Hematopoietic multipotent progenitor cell treated with erythropoietin and hydrocortisone succinate and interleukin-3 and kit ligand, for 8 days (in vitro differentiated cells): ENCODE measurements around the gene CCNG2.
"Not testable (repeated sequence)": the region's sequence is repeated elsewhere in the genome, so short reads cannot be mapped to it uniquely, and the experiment has no call there.

Source experiments
- DNase-seq: peaks from one replicate; pipeline ENCODE4 v3.0.0-alpha.2; 2015

CCNG2 gene, protein sequence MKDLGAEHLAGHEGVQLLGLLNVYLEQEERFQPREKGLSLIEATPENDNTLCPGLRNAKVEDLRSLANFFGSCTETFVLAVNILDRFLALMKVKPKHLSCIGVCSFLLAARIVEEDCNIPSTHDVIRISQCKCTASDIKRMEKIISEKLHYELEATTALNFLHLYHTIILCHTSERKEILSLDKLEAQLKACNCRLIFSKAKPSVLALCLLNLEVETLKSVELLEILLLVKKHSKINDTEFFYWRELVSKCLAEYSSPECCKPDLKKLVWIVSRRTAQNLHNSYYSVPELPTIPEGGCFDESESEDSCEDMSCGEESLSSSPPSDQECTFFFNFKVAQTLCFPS

DNA sequence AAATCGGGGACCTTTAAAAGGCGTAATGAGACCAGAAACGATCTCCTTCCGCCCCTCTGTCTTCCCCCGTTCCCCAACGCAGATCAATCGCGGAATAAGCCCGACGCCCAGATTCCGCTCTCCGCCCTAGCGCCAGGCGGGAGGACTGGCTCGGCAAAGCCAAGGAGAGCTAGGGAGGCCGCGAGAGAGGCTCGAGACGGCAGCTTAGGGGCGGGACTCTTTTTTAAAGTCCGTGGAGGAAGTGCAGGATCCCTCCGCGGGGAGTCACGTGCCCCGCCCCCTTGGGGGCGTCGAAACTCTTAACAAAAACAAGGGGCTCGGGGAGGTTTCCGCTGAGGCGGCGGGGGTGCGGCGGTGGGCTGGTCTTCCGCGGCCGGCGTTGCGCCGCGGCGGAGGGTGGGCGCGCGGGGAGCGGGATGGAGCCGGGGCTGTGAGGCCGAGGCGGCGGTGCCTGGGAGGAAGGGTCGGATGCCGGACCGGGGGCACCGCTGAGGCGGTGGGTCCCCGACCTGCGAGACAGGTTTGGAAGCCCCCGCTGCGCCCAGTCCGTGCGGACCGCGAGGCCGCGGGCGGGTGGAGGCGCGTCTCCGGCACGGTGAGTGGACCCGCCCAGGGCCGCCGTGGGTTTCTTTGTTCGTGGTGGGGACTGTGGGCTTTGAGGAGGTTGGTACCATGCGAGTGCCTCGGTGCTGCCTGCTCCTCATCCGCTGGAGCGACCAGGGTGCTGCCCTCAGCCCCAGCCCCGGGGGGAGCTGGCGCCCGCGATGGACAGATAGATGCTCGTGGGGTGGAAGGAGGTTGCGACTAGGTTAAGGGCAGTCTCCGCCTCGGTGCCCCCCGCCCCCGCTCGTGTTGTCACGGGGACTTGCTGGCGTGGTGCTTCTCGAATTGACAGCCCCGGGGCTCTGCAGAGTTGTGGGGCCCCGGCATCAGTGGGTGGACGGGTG is at the start of gene CCNG2:
CCNG2 (plus strand) TSS at position 296 of the 947 bp plus-strand sequence. CDS start 1,326 bp downstream, outside the sequence.
- no peak for DNase-seq

DNA sequence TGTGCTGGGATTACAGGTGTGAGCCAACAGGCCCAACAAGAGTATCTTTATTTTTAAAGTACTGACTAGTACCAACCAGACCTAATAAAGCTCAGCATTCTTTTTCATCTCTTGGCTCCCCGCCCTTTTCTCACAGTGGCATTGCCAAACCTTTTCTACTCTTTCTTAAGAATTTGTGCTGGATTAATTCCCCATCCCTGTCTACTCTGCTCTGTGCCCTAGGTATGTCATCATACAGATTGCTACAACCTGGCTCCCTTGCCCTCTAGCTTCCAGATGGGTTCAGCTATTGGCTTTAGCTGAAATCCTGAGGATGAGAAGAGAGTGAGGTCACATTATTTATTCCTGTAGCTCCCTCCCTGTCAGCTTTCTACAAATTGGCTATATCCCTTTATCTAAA is 46.3 kb upstream of the CCNG2 start:
- no peak for DNase-seq

DNA sequence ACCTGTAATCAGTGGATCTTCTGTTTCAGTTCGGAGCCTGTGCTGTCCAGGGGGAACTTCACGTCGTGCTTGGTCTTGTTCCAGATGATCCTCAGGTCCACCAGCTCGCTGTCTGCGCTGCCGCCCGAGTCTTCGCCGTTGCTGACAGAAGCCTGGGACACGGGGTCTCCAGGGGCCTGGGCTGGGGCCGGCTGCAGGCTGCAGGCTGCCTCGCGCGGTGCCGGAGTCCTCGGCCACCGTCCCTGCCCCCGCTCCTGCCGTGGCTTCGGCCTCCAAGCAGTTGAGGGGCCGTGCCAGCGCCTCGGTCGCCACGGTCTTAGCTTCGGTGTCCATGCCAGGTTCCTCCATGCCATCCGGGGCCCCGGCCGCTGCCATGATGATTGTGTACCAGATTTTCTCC is 43.9 kb upstream of the CCNG2 start:
- DNase-seq, result no peak

DNA sequence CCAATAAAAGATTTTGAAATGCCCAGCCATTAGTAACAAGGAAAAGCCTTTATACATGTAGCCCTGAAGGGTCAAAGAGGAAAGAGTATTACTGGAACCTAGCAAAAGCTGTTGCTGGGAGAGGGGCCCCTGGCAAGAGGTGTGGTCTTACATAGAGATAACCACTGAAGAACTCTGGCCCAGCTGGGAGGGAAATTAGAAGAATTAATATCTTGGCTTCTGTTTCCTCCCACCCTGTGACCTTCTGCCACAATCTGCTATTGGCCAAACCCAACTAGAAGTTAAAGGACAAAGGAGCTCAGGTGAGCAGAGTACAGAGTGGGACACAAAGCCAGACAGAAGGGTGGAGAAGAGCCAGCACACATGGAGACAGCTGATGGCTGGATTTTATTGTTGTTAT is 39.3 kb upstream of the CCNG2 start:
- no peak for DNase-seq

DNA sequence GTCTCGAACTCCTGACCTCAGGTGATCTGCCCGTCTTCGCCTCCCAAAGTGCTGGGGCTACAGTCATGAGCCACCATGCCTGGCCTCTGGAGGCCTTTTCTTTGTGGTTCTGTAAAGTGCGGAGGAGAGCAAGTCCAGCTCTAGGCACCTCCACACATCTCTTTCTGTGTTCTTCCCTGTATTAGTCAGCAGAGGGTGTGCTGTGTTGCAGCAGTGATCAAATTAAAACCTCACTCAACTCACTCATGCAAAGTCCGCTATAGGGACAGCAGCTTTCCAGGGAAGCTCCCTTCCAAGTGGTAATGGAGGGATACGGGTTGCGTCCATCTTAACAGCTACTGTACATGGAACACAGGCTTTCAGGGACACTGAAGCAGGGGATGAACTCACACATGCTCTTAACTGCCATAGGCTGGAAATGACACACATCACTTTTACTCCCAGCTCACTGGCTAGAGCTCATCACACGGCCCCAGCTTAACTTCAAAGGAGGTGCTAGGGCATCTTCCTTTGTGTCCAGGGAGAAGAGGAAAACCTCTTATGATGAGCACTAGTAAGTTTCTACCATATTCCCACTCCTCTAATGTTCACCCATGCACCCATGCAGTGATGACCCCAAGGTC is 36.0 kb upstream of the CCNG2 start:
- DNase-seq, result no peak

DNA sequence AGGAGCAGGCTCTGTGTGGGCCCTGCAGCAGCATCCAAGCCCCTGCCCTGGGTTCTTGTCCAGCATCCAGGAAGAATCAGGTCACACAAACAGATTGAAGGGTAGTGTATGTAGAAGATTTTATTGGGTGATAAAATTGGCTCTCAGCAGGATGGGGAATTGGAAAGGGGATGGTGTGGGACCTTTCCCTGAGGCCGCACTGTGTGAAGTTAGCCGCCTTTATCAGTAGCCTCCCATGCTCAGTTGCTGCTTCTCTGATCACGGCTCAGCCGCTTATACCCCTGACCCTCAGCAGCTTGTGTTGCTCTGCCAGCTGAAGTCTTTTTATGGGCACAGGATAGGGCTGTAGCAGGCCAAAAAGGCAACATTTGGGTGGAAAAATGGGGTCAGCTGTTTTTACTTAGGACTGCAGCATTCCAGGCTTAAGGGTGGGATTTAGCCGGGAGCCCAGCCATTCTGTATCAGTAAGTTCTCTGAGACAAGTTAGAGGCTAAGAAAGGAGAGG is 35.2 kb upstream of the CCNG2 start:
- DNase-seq, result no peak

DNA sequence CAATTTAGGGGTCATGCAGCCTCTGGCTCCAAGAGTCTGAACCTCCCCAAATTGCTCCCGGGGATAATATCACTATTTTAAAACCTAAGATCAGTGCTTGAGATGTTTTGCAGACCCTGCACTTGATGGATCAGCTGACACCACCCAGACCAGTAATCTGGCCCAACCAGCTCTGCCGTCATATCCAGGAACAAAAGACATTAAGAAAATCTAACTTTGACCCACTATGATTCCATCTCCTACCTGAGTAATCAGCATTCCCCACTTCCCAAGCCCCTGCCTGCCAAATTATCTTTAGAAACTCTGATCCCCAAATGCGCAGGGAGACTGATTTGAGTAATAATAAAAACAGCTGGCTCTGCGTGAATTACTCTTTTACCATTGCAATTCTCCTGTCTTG is 34.4 kb upstream of the CCNG2 start:
- no peak for DNase-seq

DNA sequence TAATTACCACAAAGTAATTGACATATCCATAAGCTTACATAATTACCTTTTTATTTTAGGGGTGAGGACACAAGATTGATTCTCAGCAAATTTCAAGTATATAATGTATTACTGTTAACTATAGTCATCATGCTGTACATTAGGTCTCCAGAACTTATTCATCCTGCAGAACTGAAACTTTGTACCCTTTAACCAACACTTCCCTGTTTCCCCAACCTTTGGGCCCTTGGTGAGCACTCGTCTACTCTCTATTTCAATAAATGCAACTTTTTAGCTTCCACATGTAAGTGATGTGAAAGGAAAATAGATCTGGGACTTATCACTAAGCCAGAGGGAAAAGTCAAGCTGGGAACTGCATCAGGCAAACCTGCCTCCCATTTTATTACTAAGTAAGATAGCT is 33.6 kb upstream of the CCNG2 start:
- DNase-seq, result no peak

DNA sequence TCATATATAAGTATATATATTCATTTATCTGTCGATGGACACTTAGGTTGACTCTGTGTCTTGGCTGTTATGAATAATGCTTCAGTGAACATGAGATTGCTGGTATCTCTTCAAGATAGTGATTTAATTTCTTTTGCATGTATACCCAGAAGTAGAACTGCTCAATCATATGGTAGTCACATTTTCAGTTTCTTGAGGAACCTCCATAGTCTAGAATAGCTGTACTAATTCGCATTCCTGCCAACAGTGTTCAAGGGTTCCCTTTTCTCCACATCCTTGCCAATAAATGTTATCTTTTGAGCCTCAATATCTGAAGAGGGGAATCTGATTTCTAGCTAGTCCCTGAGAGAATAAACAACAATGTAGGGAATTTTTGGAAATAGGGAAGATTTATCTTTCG is 32.4 kb upstream of the CCNG2 start:
- no peak for DNase-seq

DNA sequence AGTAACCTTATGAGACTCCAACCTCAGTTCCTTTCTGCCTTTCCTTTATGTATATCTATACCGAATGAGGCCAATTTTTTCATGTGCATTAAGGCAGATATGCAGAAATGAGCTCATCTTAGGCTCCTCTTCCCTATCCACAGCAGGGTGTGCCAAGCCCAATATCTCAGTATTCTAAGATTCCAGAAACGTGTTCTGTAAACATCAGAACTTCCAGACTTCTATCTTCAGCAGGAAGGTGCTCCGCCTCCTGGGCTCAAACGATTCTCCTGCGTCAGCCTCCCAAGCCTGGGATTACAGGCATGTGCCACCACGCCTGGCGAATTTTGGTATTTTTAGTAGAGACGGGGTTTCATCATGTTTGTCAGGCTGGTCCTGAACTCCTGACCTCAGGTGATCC is 31.0 kb upstream of the CCNG2 start:
- DNase-seq, result no peak

DNA sequence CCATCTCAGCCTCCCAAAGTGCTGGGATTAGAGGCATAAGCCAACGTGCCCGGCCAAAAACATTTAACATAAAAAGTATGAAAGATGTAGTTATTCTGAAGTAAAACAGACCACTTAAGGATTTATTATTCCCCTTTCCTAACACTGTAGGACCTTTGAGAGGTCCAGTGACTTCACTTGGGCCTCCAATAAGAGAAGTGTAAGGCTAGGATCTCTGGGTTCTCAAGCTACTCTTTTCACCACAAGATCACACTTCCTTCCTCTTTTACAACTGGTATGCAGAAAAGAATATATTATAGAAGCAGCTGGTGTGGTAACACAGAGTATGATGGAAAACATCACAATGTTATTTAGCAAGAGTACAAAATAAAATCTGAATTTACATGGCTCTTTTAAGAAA is 30.2 kb upstream of the CCNG2 start:
- DNase-seq, result peak; percentile 53

DNA sequence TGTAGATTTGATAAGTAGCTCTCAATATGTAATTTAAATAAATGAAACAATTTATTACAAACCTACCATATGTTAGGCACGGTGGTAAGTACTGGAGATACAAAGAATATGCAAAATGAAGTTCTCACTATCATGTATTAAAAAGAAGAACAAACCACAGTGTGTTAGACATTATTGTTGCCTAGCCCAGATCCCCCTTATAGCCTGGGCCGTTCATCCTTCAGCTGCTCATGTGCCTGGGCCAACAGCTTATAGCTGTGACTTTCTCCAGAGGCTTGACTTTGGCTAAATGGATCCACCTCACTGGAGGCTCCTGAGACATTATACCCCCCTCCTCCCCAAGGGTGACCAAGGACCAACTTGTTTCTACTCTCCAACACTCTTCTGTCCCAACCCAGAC is 29.8 kb upstream of the CCNG2 start:
- DNase-seq, result no peak

DNA sequence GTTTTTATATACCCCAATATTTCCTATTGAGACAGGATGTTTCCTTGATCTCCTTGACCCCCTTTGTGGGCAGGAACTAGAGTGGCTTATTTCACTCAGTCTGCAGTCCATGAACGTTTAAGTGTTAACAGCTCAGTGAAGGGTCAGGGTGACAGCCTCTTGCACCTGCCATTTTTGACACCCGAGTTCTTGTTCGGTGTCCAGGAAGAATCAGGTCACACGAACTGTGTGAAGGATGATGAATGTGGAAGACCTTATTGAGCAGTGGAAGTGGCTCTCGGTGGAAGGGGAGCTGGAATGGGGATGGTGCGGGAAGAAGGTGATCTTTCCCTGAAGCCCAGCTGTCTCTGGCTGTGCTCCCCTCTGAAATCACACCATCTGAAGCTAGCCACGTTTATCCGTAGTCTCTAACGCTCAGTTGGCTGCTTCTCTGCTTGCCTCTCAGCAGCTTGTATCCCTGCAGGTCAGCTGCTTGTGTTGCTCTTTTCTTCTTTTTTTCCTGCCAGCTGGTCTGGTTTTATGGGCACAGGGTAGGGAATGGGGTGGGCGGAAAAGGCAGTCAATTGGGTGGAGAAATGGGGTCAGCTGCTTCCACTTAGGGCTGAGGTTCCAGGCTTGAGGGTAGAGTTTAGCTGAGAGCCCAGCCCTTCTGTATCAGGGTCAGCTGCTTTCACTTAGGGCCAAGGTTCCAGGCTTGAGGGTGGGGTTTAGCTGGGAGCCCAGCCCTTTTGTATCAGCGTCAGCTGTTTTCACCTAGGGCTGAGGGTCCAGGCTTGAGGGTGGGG is 29.0 kb upstream of the CCNG2 start:
- peak; percentile 18 for DNase-seq

DNA sequence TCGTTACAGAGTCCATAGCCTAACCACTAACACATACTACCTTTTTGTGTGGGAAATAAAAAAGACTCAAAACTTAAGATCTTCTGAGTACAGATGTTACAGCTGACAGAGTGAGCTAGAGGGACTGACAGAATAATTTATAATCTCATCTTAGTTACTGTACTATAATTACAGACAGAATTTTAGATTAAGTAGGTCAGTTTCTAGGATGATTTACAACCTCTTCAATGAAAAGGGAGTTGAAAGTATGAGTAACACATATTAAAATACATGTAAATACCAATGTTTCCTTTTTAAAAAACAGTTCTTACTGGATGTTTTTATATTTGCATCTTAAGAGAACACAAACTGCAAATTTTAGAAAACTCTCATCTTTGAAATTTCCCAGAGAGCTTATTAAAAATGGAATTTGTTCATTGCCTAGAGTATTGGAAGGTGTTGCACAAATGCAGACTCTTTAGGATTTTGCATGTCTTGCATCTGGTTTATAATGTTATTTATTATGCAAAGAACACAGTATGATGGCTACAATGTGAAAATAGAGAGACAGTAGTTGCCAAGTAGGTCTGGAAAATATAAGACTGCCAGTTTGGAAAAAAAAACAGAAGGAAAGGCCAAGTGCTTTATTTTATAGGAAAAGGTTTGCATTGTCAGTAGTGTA is 24.2 kb upstream of the CCNG2 start:
- no peak for DNase-seq

DNA sequence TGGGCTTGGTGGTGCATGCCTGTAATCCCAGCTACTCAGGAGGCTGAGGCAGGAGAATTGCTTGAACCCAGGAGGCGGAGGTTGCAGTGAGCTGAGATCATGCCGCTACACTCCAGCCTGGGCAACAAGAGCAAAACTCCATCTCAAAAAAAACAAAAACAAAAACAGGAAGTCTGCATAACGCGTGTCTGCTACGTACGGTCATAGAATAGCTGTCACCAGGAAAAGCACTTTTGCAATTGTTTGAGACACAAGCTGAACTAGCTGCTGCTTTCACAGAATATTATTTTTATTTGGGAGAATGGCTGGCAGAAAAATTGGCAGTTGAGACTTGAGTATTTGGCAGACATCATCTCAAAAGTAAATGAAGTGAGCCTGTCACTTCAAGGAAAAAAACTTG is 19.6 kb upstream of the CCNG2 start:
- not testable (repeated sequence) for DNase-seq

DNA sequence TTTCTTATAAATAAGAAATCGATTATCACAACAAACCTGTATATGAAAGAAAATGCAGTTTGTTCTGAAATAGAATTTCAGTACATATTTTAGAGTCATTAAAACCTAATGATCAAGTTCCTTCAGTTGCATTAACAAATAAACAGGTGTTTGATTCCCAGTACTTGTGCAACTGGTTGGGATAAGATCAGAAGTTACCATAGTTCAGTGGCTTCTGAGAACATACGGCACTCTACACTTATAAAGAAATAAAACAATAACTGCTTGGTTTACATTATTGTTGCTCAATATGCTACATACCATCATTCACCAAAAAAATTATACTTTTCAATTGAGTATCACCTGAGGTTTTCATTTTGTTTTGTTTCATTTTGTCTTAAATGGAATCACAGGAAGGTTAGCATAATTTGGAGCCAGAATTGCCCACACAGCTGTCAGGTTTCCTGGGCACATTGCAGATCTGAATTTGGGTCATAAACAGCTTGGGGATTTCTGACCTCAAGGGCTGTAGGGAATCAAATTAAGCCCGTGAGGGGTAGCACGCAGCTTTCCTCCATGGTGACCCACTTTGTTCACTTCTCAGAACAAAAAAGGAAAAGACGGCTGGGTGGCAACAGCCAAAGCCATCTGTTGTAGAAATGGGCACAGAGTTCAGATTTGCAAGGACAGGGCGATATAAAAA is 14.9 kb upstream of the CCNG2 start:
- DNase-seq, result no peak

DNA sequence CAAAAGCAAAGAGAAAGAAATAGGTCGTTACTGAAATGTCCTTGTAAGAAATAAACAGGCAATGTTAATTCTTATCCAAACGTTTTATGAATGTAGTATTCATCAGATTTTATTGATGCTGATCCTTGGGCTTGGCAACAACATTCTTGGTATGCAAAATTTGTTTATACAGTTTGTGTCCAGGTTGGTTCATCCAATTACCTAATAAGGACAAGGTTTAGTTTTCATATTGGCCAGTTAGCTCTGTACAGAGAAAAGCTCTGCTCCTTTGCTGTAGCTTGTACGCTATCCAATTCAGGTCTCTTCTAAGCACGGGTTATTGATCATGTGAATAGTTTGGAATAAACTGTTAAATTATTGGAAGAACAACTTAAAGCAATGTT is 14.4 kb upstream of the CCNG2 start:
- no peak for DNase-seq

DNA sequence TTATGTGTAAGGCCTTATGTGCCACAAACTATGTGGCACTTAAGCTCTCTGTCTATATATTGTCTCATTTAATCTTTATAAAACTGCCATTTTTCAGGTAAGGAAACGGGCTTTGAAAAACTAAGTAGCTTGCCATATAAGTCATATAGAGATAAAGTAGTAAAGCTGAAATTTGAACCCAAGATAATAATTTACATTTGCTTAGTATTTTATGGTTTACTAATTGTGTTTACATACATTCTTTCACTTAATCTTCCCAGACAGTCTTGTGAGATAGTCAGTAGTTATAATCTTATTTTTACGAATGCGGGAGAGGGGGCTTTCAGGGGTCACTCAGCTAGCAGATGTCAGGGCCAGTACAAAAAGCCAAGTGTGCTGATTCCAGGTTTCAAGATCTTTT is 13.9 kb upstream of the CCNG2 start:
- no peak for DNase-seq

DNA sequence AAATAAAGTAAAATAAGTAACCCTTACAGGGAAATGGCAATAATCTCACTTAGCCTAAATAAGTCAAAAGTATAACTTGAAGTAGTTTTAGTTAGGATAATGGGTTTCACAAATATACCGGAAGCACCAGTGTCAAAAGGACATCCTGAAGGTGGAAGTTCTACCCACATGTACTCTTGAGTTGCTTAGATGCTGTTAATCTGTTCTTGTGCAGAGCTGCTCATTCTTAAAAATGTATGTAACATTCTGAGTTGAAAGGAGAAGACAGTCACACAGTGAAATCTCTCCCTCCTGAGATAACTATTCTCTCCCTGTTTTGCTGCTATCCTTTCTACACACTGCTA is 11.2 kb upstream of the CCNG2 start:
- no peak for DNase-seq

DNA sequence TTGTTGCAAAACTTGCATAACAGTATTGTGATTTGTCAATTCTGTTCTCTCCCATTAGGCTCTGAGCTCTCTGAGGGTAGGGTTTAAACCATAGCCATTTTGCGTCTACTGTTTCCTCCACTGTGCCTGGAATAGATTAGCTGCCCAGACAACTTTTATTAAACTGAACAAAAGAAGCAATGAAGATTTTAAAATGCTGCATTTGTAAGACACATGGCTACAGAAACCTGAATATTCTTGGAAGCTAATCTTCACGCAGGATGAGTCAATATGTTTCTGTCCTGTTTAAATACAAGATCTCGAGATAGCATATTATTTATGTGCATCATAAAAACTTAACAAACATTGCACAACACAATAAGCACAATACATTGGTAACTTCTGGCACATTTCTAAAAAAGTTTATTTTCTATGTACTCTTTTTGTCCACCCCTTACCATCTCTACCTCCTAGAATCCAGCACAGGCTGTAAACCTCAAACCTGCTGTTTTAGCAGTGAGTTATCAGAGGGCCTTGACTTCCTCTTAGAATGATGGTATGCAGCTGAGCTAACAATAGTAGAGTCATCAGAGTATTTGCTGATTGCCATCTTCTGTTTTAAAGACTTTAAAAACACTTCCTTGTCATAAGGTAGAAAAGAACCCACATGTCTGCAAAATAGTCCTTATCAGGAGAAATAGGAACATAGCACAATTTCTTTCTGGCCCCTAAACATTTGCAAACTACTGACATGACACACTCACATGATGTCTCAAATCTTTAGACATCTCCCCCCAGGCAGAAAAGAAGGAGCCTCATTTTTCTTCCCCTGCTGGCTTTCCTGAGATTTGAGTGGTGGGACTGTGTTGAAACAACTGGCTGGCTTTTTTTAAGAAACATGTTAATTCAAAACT is 10.6 kb upstream of the CCNG2 start:
- peak; percentile 49 for DNase-seq
